Measurements from ENCODE around the gene ADD1.
"Not testable (repeated sequence)": the region's sequence is repeated elsewhere in the genome, so short reads cannot be mapped to it uniquely, and the experiment has no call there.

The ADD1 gene

DNA sequence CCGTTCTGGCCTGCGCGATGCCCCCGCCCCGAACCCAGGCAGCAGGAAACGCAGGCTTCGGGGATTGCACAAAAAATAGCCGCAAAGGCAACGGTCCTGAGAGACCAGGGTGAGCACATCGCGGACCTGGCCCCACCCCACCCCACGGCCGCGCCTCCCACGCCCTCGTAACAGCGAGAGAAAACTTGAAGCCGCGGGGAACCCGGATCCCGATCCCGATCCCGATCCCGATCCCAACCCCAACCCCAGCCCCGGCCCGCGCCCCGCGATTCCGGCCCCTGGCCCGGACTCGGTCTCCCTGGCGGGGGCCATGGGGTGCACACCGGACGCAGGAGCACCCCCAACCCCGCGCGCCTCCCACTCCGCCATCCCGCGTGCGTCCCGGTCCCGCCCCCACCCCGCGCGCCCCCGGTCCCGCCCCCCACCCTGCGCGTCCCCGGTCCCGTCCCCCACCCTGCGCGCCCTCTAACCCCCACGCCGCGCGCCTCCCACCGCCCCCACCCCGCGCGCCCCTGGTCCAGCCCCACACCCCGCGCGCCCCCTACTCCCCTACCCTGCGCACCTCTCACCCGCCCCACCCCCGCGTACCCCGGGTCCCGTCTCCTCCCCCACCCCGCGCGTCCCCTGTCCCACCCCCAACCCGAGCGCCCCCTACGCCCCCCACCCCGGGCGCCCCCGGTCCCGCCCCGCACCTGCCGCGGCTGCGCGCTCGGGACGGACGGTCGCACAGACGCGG is 90.6 kb downstream of the ADD1 start:
- DNase-seq (ENCODE audit: low read depth), result peak; percentile 49

DNA sequence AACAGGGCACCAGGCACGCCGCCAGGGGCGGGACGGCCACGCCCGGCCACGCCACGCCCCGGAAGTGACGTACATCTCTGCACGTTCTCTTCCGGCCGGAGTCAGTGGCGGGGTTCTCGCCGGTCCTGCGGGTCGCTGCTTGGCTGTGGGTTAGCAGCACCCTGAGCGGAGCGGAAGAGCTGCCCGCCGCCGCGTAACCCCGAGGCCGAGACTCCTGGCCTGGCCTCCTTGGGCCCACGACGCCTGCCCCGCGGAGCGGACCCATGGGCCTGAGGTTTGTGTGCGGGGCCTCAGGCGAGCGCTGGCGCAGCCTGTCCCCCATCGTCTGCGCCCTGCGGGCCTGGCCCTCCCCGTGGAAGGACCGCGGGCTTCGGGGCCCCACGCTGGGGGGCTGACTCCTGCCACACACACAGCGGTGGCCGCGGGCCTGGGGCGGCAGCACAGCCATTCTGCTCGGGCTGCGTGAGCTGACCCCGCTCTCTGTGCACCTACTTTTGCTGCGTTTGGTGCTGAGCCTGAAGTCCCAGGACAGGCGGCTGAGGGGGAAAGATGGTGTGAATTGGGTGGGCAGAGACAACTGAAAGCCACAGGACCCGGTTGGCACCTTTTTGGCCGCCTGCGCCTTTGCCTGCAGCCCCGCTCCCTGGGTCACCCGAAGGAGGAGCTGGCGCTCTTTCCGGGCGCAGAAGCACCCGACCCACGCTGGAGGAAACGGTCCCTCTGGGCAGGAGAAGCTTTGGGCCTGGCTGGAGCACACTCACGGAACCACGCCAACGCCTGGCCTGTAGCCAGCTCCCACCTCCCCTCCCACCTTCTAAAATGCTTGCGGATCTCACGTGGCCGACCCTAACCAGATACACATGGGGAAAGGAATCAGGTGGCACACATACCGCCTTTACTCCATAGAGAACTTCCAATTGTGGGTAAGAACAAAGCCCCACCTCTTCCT is 91.4 kb downstream of the ADD1 start:
- DNase-seq (ENCODE audit: low read depth), result peak; percentile 95

DNA sequence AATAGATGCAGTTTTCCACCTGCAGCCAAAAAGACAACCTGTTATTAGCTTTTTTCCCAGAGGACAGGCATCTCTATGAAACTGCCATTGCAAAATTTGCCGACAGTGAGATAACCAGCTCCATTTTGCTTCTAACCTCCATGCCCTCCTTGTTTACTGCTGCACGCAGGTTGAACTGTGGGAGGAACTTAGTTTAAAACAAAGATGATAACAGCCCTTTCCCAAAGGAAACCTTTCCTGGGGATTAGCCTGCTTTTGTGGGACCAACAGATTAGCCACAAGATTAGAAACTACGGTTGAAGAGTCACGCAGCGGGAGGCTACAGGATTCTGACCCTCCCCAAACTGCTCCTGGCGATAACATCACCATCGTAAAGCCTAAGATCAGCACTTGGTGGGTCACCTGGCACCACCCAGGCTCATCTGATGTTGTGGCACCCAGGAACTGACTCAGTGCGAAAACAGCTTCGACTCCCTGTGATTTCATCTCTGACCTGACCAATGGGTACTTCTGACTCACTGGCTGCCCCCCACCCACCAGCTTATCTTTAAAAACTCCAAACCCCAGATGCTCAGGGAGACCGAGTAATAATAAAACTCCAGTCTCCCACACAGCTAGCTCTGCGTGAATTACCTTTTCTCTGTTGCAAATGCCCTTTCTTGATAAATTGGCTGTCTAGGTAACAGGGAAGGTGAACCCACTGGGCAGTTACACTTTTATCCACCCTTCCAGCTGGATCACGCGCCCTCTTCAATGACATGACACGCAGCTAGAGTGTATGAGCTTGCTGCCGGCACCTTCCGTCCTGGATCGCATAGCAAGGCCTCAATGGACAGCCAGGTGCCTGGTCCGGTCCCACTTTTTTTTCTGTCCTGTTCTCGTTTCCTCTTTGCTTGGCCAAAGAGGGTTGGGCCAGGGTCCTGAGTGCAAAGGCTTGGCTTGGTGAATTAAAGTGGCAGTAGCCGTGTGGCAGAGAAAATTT is 92.4 kb downstream of the ADD1 start:
- DNase-seq (ENCODE audit: low read depth), result peak; percentile 58

DNA sequence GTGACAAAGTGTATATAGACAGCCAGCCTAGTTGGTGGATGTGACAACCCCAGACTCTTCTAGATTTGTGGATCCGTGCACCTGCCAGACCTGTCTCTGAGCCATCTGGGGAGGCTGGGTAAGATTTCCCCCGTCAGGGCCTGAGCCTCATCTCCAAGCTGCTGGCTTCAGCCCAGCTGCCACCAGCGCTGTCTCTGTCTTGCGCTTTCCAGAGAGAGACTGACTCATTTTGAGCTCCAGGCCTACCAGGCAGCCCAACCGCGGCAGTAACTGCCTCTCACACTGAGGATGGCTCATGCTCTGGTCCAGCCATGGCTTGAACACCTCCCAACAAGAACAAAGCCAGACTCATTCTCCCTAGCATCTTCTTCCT is 93.1 kb downstream of the ADD1 start:
- DNase-seq (ENCODE audit: low read depth), result peak; percentile 46

DNA sequence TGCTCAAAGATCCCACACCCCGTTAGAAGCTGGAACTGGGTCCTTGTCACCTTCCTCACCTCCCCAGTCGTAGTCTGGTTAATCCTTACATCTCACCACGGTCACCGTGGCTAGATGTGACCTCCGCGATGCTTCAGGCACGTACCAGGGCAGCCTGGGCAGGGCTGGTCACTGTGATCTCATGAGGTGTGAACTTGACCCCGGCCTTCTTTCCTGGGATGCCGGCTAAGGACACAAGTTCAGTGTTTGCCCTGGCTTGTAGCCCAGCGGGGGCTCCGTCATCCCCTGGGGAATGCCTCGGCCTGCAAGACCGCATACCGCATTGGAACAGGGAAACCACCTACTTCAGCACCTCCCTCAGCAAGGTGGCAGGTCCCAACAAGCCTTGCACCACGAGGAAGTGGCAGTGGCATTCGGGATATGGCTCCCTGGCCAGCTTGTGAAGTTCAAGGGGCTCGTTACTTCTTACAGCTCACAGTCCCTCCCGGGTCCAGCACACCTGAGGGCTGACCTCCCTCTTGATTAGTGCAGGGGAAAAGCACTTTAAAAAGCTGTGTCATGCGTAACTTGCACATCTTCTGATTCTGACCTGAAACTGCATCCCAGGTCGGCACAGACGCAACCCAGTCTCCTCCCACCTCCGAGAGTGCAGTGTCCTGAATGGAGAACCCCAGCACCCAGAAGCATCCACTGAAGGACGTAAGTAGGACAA is 93.7 kb downstream of the ADD1 start:
- no peak for DNase-seq (ENCODE audit: low read depth)

DNA sequence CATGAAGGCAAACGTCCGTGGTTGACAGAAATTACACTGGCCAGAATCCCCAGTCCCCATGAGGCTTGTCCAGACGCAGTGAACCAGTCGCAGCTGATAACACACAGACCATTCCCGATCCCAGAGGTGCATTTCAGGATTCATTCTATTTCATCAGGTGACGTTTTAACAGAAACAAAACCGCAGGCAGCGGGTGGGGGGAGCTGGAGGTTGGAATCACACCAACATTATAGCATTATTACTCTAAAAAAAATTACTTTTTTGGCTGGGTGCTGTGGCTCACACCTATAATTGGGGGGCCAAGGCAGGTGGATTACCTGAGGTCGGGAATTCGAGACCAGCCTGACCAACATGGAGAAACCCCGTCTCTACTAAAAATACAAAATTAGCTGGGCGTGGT is 94.3 kb downstream of the ADD1 start:
- no peak for DNase-seq (ENCODE audit: low read depth)

DNA sequence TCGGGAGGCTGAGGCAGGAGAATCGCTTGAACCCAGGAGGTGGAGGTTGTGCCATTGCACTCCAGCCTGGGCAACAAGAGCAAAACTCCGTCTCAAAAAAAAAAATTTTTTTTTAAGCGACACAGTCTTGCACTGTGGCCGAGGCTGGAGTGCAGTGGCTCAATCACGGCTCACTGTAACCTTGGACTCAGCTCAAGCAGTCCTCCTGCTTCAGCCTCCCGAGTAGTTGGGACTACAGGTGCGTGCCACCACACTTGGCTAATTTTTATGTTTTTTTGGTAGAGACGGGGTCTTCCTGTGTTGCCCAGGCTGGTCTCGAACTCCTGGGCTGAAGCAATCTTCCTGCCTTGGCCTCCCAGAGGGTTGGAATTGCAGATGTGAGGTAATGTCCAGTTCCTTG is 94.8 kb downstream of the ADD1 start:
- not testable (repeated sequence) for DNase-seq (ENCODE audit: low read depth)

DNA sequence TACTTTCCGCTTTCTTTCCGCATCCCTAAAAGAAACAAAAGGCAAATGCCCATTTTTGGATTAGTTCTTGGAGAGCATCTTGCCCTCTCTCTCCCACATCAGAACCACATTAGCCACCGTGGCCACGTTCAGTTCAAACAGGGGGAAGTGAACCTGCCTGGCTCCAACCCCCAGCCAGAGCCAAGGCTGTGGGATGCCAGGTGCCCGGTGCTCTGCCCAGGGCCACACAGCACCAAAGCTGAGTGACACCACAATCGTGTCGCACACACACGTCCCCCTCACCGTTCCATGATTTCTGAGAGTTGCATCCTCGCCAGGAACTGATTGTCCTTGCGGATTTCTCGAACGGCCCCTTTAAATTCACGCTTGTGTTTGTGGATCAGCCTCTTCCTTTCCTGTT is 95.3 kb downstream of the ADD1 start:
- DNase-seq (ENCODE audit: low read depth), result no peak

DNA sequence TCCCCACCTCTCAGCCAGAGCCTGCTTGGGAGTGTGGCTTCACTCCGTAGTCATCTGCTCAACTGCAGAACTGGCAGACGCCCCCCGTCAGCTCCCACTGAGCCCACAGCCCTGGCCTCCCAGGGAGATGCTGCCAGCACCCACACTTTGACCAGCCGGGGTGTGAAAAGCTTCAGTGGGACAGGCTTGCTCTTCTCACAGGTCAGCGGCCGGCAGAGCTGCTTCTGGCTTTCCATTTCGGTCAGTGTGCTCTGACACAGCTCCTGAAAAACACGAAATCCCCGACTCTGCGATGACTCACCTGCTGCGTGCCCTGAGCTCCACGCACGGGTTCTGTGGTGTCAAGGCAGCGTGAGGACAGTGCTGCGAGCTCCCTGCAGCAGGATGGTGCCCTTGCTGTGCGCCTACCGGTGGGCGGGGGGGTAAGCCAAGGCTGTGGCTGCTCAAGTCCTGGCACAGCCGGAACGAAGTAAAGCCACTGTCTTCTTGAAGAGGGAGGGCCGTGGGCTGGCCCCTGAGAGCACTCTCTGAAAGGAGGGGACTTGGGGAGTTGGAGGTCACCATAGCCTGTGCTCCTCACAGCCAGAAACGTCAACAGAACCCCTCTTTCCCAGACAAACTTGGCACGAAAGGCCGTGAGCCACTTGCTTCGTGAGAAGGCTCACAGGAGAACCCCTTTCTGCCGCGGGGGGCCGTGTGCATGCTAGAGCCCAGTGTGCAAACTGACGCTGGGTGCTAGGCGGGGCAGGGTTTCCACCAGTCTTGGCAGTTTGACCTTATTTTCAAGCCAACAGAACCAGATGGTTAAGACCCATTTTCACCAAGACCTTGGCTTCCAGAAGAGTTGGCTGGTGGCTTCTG is 96.0 kb downstream of the ADD1 start:
- DNase-seq (ENCODE audit: low read depth), result no peak

DNA sequence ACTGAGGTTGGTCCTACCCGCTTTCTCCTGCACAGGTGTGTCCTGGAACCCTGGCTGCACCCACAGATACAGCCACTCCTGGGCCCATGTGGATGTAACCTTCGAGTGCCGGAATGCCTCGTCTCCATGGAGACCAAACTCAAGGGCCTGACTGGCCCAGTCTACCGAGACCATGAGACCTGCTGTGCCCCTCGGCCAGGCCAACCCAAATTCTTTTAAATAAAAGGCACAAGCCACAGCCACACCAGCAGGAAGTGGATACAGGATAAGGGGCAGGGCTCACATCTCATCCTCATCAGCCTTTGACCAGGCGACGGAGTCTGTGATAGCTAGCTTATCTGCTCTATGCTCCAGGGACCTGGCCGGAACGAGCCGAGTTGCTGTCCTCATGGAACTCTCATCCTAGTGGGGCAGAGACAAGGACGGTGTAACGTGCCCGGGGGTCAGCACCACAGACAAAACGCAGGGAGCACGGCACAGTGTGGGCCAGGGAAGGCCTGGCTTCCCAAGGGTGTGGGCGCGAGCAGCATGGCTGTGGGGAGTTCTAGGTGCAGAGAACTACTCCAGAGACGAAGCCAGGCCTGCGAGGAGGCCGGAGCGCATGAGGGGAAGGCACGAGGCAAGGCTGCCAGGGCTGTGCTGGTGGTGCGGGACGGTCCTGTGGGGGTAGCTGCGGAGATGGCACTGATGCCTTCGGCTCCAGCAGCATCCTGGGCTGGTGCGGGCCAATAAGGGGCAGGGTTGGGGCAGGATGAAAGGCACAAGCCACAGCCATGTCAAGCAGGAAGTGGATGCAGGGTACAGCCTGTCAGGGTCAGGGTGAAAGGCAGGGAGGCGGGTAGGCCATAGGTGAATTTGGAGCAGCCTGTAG is 96.9 kb downstream of the ADD1 start:
- no peak for DNase-seq (ENCODE audit: low read depth)

DNA sequence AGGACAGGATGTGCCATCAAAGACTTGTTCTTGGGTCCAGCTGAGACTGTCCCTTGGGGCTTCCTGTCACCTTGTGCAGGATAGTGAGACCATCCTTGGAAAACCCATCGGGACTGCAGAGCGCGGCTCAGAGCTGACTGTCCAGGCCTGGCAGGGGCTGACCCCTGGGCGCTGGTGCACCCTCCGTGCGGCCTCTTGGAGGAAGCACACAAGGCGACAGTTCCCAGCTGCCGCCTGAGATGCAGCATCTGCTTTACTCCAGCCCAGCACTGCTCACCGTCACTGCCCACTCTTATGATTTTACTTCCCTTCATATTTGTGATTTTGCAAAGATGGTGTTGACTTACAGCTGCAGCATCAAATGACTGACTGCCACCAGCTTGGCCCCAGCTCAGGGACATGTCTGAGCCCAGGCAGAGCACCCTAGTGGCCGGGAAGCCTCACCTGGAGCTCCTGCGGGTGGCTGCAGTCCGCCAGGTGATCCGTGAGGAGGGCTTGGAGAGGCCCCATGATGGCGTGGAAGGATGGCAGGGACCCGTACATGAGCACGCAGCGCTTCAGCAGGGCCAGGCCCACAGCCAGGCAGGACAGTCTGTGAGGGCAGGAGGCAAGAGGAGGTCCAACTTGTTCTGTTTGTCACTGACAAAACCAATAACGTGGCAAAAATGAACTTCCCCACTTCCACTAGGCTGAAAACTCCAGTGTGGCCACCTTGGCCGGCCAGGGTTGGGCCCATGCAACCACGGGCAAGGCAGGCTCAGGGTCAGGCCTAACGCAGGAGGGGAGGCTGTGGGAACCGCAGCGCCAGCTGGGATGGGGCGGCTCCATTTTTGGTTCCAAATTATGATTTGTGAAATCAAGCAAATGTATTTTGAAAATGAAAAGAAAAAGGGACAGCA is 97.7 kb downstream of the ADD1 start:
- no peak for DNase-seq (ENCODE audit: low read depth)

DNA sequence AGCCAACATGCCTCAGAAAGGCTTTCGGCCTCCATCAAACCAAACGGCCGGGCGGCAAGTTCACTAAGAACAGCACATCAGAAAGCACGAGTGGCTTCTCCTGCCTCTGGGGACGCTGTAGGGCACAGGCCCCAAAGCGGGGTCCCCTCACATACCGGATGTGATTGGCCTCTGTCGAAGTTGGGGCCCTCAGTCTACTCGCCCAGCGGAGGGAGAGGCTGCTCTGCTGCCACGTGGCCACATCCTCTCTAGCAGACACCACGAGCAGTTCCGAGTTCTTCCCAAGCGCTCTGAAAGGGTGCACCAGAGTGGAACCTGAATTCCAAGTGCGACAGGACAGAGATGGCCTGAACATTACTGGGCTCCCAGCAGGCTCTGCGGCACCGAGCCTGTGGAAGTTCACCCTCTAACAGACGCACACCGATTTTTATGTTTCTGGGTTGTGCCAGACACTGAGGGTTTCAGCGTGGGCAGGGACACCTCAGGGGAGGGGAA is 98.4 kb downstream of the ADD1 start:
- DNase-seq (ENCODE audit: low read depth), result no peak

DNA sequence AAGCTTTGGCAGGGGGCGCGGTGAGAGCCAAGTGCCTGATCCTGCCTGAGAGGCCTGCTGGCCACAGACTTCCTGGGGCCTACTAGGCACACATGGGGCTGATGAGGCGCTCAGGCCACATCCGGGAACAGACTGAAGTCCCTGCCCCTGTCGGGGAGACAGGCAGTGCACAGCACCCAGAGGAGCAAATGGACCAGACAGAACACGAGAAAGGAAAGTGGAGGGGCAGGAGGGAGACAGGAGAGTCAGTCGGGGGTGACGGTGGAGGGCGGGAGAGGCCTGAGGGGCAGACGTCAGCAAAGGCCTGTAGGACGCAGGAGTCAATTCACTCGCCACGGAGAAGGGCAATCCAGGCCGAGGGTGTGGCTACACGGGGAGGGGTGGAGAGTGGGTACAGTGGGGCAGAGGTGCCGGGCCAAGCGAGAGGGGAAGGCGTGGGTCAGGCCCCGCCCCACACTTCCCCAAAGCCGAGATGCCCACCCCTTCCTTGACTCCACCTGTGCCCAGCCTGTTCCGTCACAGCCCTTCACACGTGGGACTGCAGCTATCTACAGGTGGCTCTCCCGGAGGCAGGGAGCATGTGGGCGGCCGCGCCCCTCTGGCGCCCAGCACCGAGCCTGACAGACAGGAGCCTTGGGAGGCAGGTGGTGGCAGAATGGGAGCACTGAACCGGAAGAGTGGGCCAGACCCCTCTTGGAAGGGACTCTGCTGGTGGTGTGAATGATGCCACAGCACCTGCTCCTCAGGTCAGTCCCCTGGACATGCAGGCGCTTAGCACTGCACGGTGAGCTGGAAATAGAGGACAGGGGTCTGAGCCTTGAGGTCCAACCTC is 99.1 kb downstream of the ADD1 start:
- DNase-seq (ENCODE audit: low read depth), result no peak

DNA sequence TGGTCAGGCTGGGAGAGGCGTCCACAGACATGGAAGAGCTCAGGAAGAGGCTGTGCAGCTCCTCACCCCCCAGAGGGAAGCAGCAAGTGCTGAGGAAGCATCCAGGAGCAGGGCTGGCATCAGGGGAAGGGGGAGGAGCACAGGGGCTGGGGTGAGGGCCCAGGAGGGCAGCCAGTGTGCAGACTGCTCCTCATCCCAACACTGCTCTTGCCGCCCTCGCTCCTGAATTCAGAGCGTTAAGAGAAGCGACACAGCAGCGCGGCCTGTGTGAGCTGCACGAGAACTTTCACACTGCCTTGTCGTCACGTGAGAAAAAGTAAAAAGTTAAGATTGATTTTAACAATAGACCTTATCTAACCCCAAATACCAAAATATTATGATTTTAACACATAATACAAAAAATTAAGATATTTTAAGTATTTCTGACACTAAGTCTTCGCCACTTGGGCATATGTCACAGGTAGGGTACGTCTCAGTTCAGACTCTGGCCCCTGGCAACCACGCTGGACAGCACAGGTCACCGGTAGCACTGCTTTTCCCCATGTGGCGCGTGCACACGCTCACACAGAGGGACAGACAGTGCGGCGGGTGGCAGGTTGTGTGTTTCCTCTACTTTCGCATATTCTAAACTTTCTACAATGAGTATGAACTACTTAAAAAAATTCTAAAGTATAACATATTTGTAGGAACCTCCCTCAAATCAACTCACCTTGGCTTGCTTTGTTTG is 99.9 kb downstream of the ADD1 start:
- no peak for DNase-seq (ENCODE audit: low read depth)

DNA sequence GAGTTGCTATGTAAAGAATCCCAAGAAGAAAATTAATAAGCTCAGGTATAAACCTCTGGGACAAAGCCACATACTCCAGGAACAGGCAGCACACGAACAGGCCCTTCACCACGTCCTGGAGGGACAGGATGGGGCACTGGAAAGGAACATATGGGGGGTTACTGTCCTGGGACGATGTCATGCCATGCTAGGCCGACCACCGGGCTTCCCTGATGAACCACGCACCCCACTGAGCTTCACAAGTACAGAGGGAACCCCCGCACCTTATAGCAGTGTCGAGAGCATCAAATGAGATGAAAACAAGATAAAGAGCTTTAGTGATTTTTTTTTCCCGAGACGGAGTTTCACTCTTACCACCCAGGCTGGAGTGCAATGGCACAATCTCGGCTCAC is 100.4 kb downstream of the ADD1 start:
- DNase-seq (ENCODE audit: low read depth), result no peak
